Measurements from ENCODE around the gene SLC25A1. TPM values are rescaled to one million over a fixed set of nuclear protein-coding genes. Genes with fewer than 3 reads are reported as not detected.
"Not testable (repeated sequence)": the region's sequence is repeated elsewhere in the genome, so short reads cannot be mapped to it uniquely, and the experiment has no call there.

The SLC25A1 gene
- polyA plus RNA-seq, 3 donors: 68.2 to 77.7 (median 70.7) TPM

GRCh38 chr22:19169002-19169946, 9.3 kb downstream of the SLC25A1 start:
- DNase-seq (ENCODE audit: low read depth in 3 of 3, low spot score in 2 of 3): no peak

- no peak for DNase-seq (ENCODE audit: low read depth in 3 of 3, low spot score in 2 of 3)
Measured at GRCh38 chr22:19168088-19168890, 10.2 kb downstream of the SLC25A1 start.

GRCh38 chr22:19167106-19167869, 11.2 kb downstream of the SLC25A1 start:
- no peak for DNase-seq (ENCODE audit: low read depth in 3 of 3, low spot score in 2 of 3)

- no peak for DNase-seq (ENCODE audit: low read depth in 3 of 3, low spot score in 2 of 3)
Measured at GRCh38 chr22:19166421-19166820, 12.1 kb downstream of the SLC25A1 start.

GRCh38 chr22:19164425-19164824, 14.1 kb downstream of the SLC25A1 start:
- no peak for DNase-seq (ENCODE audit: low read depth in 3 of 3, low spot score in 2 of 3)

- DNase-seq (ENCODE audit: low read depth in 3 of 3, low spot score in 2 of 3): not testable (repeated sequence)
Measured at GRCh38 chr22:19158649-19159048, 19.9 kb downstream of the SLC25A1 start.

GRCh38 chr22:19156109-19156508, 22.4 kb downstream of the SLC25A1 start:
- not testable (repeated sequence) for DNase-seq (ENCODE audit: low read depth in 3 of 3, low spot score in 2 of 3)

- no peak for DNase-seq (ENCODE audit: low read depth in 3 of 3, low spot score in 2 of 3)
Measured at GRCh38 chr22:19152942-19153883, 25.3 kb downstream of the SLC25A1 start.

GRCh38 chr22:19151329-19152191, 27.0 kb downstream of the SLC25A1 start:
- DNase-seq (ENCODE audit: low read depth in 3 of 3, low spot score in 2 of 3): no peak

GRCh38 chr22:19150482-19151328, 27.8 kb downstream of the SLC25A1 start:
- DNase-seq (ENCODE audit: low read depth in 3 of 3, low spot score in 2 of 3): no peak

- no peak for DNase-seq (ENCODE audit: low read depth in 3 of 3, low spot score in 2 of 3)
Measured at GRCh38 chr22:19149991-19150390, 28.5 kb downstream of the SLC25A1 start, which contains the start of gene GSC2. Gene GSC2, minus strand, starts transcription at chr22:19150292. Its CDS starts 9 bp downstream, at chr22:19150283.

GRCh38 chr22:19149047-19149883, 29.3 kb downstream of the SLC25A1 start:
- DNase-seq (ENCODE audit: low read depth in 3 of 3, low spot score in 2 of 3): no peak

- no peak for DNase-seq (ENCODE audit: low read depth in 3 of 3, low spot score in 2 of 3)
Measured at GRCh38 chr22:19148417-19149046, 30.0 kb downstream of the SLC25A1 start.

- DNase-seq (ENCODE audit: low read depth in 3 of 3, low spot score in 2 of 3): no peak
Measured at GRCh38 chr22:19147195-19147780, 31.2 kb downstream of the SLC25A1 start.

- DNase-seq (ENCODE audit: low read depth in 3 of 3, low spot score in 2 of 3): no peak
Measured at GRCh38 chr22:19146215-19146968, 32.1 kb downstream of the SLC25A1 start.
